GM12865 (cell line): ENCODE data around the gene PAPPA.
A peak's percentile ranks its signal among the peaks of the same experiment; 100 is the strongest.

Experiments
- DNase-seq: peaks from one replicate; pipeline ENCODE4 v3.0.0; 2010; ENCODE audit warnings: low read depth
- H3K4me3 ChIP-seq: 2 replicates; pipeline ENCODE4 v1.5.1; 2011; ENCODE audit warnings: mild to moderate bottlenecking, low read depth, low read length, control low read depth
- CTCF ChIP-seq: IDR thresholded peaks from 2 replicates; pipeline ENCODE4 v1.5.1; 2011; ENCODE audit warnings: low read length, control low read depth, low read depth, inconsistent platforms; ENCODE audit not compliant: insufficient read depth; ENCODE audit errors: missing control alignments

The PAPPA gene

GRCh38 chr9:116156621-116157314 is 3.2 kb downstream of the PAPPA start:
- no peak overlapping the region for H3K4me3 ChIP-seq
- DNase-seq: no peak
- no peak for TF ChIP-seq CTCF

- no peak for TF ChIP-seq CTCF
- H3K4me3 ChIP-seq: no peak overlapping the region
- no peak for DNase-seq
These were observed 4.0 kb downstream of the PAPPA start for GRCh38 chr9:116157436-116158138.

- no peak for TF ChIP-seq CTCF
- no peak for DNase-seq
- no peak overlapping the region for H3K4me3 ChIP-seq
These were observed 7.3 kb downstream of the PAPPA start for GRCh38 chr9:116160676-116161571.

GRCh38 chr9:116162241-116162781 is 8.7 kb downstream of the PAPPA start:
- no peak for DNase-seq
- no peak for TF ChIP-seq CTCF
- no peak overlapping the region for H3K4me3 ChIP-seq

GRCh38 chr9:116163293-116164055 is 9.9 kb downstream of the PAPPA start:
- DNase-seq: peak; percentile 18
- no peak overlapping the region for H3K4me3 ChIP-seq
- peak; percentile 43 for TF ChIP-seq CTCF

- H3K4me3 ChIP-seq: no peak overlapping the region
- no peak for DNase-seq
- no peak for TF ChIP-seq CTCF
These were observed 12.3 kb downstream of the PAPPA start for GRCh38 chr9:116165912-116166311.
